Measurements from ENCODE around the gene AFF1. TPM values are rescaled to one million over a fixed set of nuclear protein-coding genes. Genes with fewer than 3 reads are reported as not detected.

AFF1 gene
- total RNA-seq, 2 experiments from 2014 or later = 28.7 to 69.7 TPM

- no peaks in the 10 kb centered on the region for H3K9me3 ChIP-seq (ENCODE audit: low read length)
- H3K4me2 ChIP-seq (ENCODE audit: low read length) = peak overlapping the region; percentile 91
- peaks cover 73% of the 10 kb centered on the region for H3K4me1 ChIP-seq (ENCODE audit: insufficient read depth, low read length, poor library complexity, severe bottlenecking)
- H2AFZ ChIP-seq (ENCODE audit: low read length) = peak overlapping the region; percentile 15; the same call in 1 of the 2 replicates
- intact Hi-C loops (cut with micrococcal nuclease; ENCODE audit: unreplicated experiment) = loop anchor here (1.0 to 10.0 kb wide), 3 partner anchors 67 to 1277 kb away; partner anchors contain the start of gene PPM1K
- H3K4me3 ChIP-seq (ENCODE audit: low read depth, low read length, poor library complexity, severe bottlenecking) = peak overlapping the region; percentile 79
- CTCF ChIA-PET (ENCODE audit: unreplicated experiment) = interaction anchor here (0.6 to 1.5 kb wide), 2 partner anchors 72 to 85 kb away, joined by 5 read pairs; no protein-coding TSS in a partner anchor
- peak overlapping the region; percentile 86 for H3K27ac ChIP-seq (ENCODE audit: low read depth, low read length, poor library complexity, severe bottlenecking)
- peaks cover 86% of the 10 kb centered on the region for H3K79me2 ChIP-seq (ENCODE audit: insufficient read depth, low read depth, low read length)
- BruUV-seq (replicated peaks) = TSS peak; percentile 45
- peaks cover 47% of the 10 kb centered on the region for H4K20me1 ChIP-seq (ENCODE audit: insufficient read depth, low read length)
- no peaks in the 10 kb centered on the region for H3K36me3 ChIP-seq (ENCODE audit: insufficient read depth, low read length)
- POLR2A ChIA-PET = interaction anchor here (0.6 to 6.2 kb wide), 9 partner anchors 10 to 88 kb away, joined by 4 to 50 read pairs (median 6); partner anchors contain the start of gene AFF1
- TF ChIP-seq EZH2phosphoT487 (IDR thresholded peaks at IDR 0.05; ENCODE audit: borderline replicate concordance, low read depth, low read length) (no peak), CTCF (conservative IDR thresholded peaks at IDR 0.05; ENCODE audit: low read length) (no peak)
- DNase-seq (ENCODE audit: low spot score) = peak; percentile 41
- H3K9me2 ChIP-seq (ENCODE audit: insufficient read depth, low read length) = no peaks in the 10 kb centered on the region
These were observed 73.0 kb downstream of the AFF1 start for GRCh38 chr4:87007528-87008446.

GRCh38 chr4:87009095-87009648, 74.4 kb downstream of the AFF1 start:
- no TSS peak for BruUV-seq (replicated peaks)
- Histone ChIP-seq H3K4me1 (ENCODE audit: insufficient read depth, low read length, poor library complexity, severe bottlenecking) (peaks cover 70% of the 10 kb centered on the region), H3K79me2 (ENCODE audit: insufficient read depth, low read depth, low read length) (peaks cover 85% of the 10 kb centered on the region), H4K20me1 (ENCODE audit: insufficient read depth, low read length) (peaks cover 47% of the 10 kb centered on the region), H3K4me2 (ENCODE audit: low read length) (peak overlapping the region; percentile 91), H3K4me3 (ENCODE audit: low read depth, low read length, poor library complexity, severe bottlenecking) (peak overlapping the region; percentile 29), H3K27ac (ENCODE audit: low read depth, low read length, poor library complexity, severe bottlenecking) (no peak overlapping the region), H3K9me2 (ENCODE audit: insufficient read depth, low read length) (no peaks in the 10 kb centered on the region), H3K36me3 (ENCODE audit: insufficient read depth, low read length) (no peaks in the 10 kb centered on the region), H2AFZ (ENCODE audit: low read length) (no peak overlapping the region), H3K9me3 (ENCODE audit: low read length) (no peaks in the 10 kb centered on the region)
- ChIA-PET CTCF (ENCODE audit: unreplicated experiment) (interaction anchor here (1.5 kb wide), 1 partner anchor 73 kb away, joined by 5 read pairs; no protein-coding TSS in a partner anchor), POLR2A (interaction anchor here (0.5 to 6.2 kb wide), 18 partner anchors 9 to 472 kb away, joined by 3 to 41 read pairs (median 3); partner anchors contain the start of gene AFF1)
- intact Hi-C loops (cut with micrococcal nuclease; ENCODE audit: unreplicated experiment) = loop anchor here (10.0 kb wide), 1 partner anchor 1276 kb away; the partner anchor contains the start of gene PPM1K
- peak; percentile 37 for DNase-seq (ENCODE audit: low spot score)
- TF ChIP-seq CTCF (conservative IDR thresholded peaks at IDR 0.05; ENCODE audit: low read length) (no peak), EZH2phosphoT487 (IDR thresholded peaks at IDR 0.05; ENCODE audit: borderline replicate concordance, low read depth, low read length) (no peak)
